DOHH2 (cell line): ENCODE data around the gene HIF3A.

Source experiments
- H3F3A ChIP-seq: fragments of 200-600 bp; sonication (generic), shearing (Covaris generic); 2 replicates; pipeline ENCODE4 v1.6.0; 2016; ENCODE audit warnings: antibody characterized with exemption, mild to moderate bottlenecking; ENCODE audit not compliant: control insufficient read depth, insufficient read depth
- H3K27ac ChIP-seq: fragments of 200-600 bp; sonication (generic); 2 replicates; pipeline ENCODE4 v1.5.1; 2014; ENCODE audit warnings: low read depth, mild to moderate bottlenecking, low read length, moderate library complexity
- H3K27me3 ChIP-seq: fragments of 200-600 bp; sonication (generic); 2 replicates; pipeline ENCODE4 v1.6.1; 2014; ENCODE audit warnings: mild to moderate bottlenecking, low read length, mixed read lengths; ENCODE audit not compliant: control insufficient read depth
- H3K36me3 ChIP-seq: fragments of 200-600 bp; sonication (generic); 2 replicates; pipeline ENCODE4 v1.6.1; 2014; ENCODE audit warnings: mild to moderate bottlenecking, low read length, moderate library complexity, mixed read lengths; ENCODE audit not compliant: control insufficient read depth
- H3K4me1 ChIP-seq: fragments of 200-600 bp; sonication (generic); 2 replicates; pipeline ENCODE4 v1.6.1; 2014; ENCODE audit warnings: mild to moderate bottlenecking, low read length, mixed read lengths; ENCODE audit not compliant: control insufficient read depth
- H3K4me2 ChIP-seq: fragments of 200-600 bp; sonication (generic); 2 replicates; pipeline ENCODE4 v1.6.0; 2014; ENCODE audit warnings: mild to moderate bottlenecking, low read length, moderate library complexity
- H3K4me3 ChIP-seq: fragments of 200-600 bp; sonication (generic); 2 replicates; pipeline ENCODE4 v1.5.1; 2014; ENCODE audit warnings: mild to moderate bottlenecking, low read length, mixed read lengths
- H3K79me2 ChIP-seq: fragments of 200-600 bp; sonication (generic); 2 replicates; pipeline ENCODE4 v1.6.1; 2014; ENCODE audit warnings: mild to moderate bottlenecking, low read length, mixed read lengths; ENCODE audit not compliant: control insufficient read depth
- H3K9me2 ChIP-seq: fragments of 200-600 bp; sonication (generic); replicated peaks from 2 replicates; pipeline ENCODE4 v1.6.1; 2014; ENCODE audit warnings: mild to moderate bottlenecking, low read length, mixed read lengths; ENCODE audit not compliant: control insufficient read depth
- H3K9me3 ChIP-seq: fragments of 200-600 bp; sonication (generic); 2 replicates; pipeline ENCODE4 v1.6.1; 2014; ENCODE audit warnings: antibody characterized with exemption, low read length, mixed read lengths; ENCODE audit not compliant: control insufficient read depth, insufficient read depth
- H4K20me1 ChIP-seq: fragments of 200-600 bp; sonication (generic); 2 replicates; pipeline ENCODE4 v1.6.0; 2014; ENCODE audit warnings: low read depth, mild to moderate bottlenecking, antibody characterized with exemption, low read length, moderate library complexity; ENCODE audit not compliant: control insufficient read depth, insufficient read depth
- CTCF ChIP-seq: fragments of 200-600 bp; sonication (generic); IDR thresholded peaks from one replicate; pipeline ENCODE4 v1.5.1; 2014; ENCODE audit warnings: antibody characterized with exemption, mild to moderate bottlenecking, low read depth, low read length; ENCODE audit not compliant: poor library complexity, severe bottlenecking
- EZH2phosphoT487 ChIP-seq: fragments of 200-600 bp; sonication (generic); IDR thresholded peaks from 2 replicates; pipeline ENCODE4 v1.6.1; 2017; ENCODE audit warnings: borderline replicate concordance, mild to moderate bottlenecking, antibody characterized with exemption, low read length, moderate library complexity, mixed read lengths

Gene HIF3A

GRCh38 chr19:46381756-46382345 is 85.0 kb downstream of the HIF3A start:
- no peak for TF ChIP-seq EZH2phosphoT487
- TF ChIP-seq CTCF = no peak
- H3K27ac ChIP-seq = no peak overlapping the region
- no peak overlapping the region for H3K4me3 ChIP-seq
- peaks cover 92% of the 10 kb centered on the region for H3K36me3 ChIP-seq
- H3K27me3 ChIP-seq = no peaks in the 10 kb centered on the region
- no peaks in the 10 kb centered on the region for H3K9me2 ChIP-seq
- peaks cover 2% of the 10 kb centered on the region; the same call in 1 of the 2 replicates for H3F3A ChIP-seq
- peaks cover 46% of the 10 kb centered on the region for H3K79me2 ChIP-seq
- peaks cover 9% of the 10 kb centered on the region; the same call in 1 of the 2 replicates for H4K20me1 ChIP-seq
- no peak overlapping the region for H3K4me2 ChIP-seq
- no peaks in the 10 kb centered on the region for H3K9me3 ChIP-seq
- peaks cover 25% of the 10 kb centered on the region for H3K4me1 ChIP-seq

GRCh38 chr19:46383171-46383815 is 86.5 kb downstream of the HIF3A start:
- Histone ChIP-seq H3K4me3 (no peak overlapping the region), H3K27ac (no peak overlapping the region), H3K79me2 (peaks cover 34% of the 10 kb centered on the region), H3K9me3 (no peaks in the 10 kb centered on the region), H4K20me1 (peaks cover 9% of the 10 kb centered on the region; the same call in 1 of the 2 replicates), H3K9me2 (no peaks in the 10 kb centered on the region), H3K4me2 (no peak overlapping the region), H3F3A (peaks cover 2% of the 10 kb centered on the region; the same call in 1 of the 2 replicates), H3K4me1 (peaks cover 23% of the 10 kb centered on the region), H3K36me3 (peaks cover 92% of the 10 kb centered on the region), H3K27me3 (no peaks in the 10 kb centered on the region)
- TF ChIP-seq CTCF (no peak), EZH2phosphoT487 (no peak)

- no peak overlapping the region for H3K4me2 ChIP-seq
- no peak overlapping the region for H3K27ac ChIP-seq
- H4K20me1 ChIP-seq = peaks cover 9% of the 10 kb centered on the region; the same call in 1 of the 2 replicates
- H3K9me3 ChIP-seq = no peaks in the 10 kb centered on the region
- H3K4me1 ChIP-seq = peaks cover 18% of the 10 kb centered on the region
- no peak overlapping the region for H3K4me3 ChIP-seq
- H3F3A ChIP-seq = peaks cover 2% of the 10 kb centered on the region; the same call in 1 of the 2 replicates
- H3K9me2 ChIP-seq = no peaks in the 10 kb centered on the region
- TF ChIP-seq CTCF (no peak), EZH2phosphoT487 (no peak)
- H3K27me3 ChIP-seq = no peaks in the 10 kb centered on the region
- H3K79me2 ChIP-seq = peaks cover 30% of the 10 kb centered on the region
- peaks cover 92% of the 10 kb centered on the region for H3K36me3 ChIP-seq
Observed at GRCh38 chr19:46383846-46384245, 87.0 kb downstream of the HIF3A start.
